B cell (primary cell): ENCODE results near the gene ACTL8.

Experiments
- EZH2 ChIP-seq: IDR thresholded peaks from 2 replicates; pipeline ENCODE4 v1.6.1; 2012; ENCODE audit warnings: borderline replicate concordance, low read depth, mild to moderate bottlenecking, moderate library complexity, low read length; ENCODE audit not compliant: insufficient read depth, poor library complexity, severe bottlenecking
- TF ChIP-seq, protein P1 (sequence below): fragments of 200-600 bp; IDR thresholded peaks from one replicate; pipeline ENCODE4 v1.8.0; 2022; ENCODE audit warnings: antibody characterized with exemption, mild to moderate bottlenecking

DNA sequence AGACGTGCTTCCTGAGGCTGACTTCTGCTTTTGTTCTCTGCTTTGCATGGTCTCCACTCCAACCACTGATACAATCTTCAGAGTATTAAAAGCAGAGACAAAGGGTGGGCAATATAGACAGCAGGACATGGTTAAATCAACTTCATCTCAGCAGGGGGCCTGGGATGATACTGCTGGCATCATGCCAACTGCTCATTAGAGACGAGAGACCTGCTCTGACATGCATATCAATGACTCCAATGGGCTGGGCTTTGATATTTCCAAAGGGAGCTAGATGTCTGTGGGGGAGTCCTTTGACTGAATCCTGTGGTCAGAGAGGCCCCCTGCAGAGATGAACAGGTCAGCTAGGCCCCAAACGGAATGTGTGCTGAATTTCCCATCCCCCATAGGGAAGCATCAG is 106.6 kb downstream of the ACTL8 start:
- TF ChIP-seq, protein P1, sequence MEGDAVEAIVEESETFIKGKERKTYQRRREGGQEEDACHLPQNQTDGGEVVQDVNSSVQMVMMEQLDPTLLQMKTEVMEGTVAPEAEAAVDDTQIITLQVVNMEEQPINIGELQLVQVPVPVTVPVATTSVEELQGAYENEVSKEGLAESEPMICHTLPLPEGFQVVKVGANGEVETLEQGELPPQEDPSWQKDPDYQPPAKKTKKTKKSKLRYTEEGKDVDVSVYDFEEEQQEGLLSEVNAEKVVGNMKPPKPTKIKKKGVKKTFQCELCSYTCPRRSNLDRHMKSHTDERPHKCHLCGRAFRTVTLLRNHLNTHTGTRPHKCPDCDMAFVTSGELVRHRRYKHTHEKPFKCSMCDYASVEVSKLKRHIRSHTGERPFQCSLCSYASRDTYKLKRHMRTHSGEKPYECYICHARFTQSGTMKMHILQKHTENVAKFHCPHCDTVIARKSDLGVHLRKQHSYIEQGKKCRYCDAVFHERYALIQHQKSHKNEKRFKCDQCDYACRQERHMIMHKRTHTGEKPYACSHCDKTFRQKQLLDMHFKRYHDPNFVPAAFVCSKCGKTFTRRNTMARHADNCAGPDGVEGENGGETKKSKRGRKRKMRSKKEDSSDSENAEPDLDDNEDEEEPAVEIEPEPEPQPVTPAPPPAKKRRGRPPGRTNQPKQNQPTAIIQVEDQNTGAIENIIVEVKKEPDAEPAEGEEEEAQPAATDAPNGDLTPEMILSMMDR = no peak
- TF ChIP-seq EZH2 = no peak
